ENCODE data around the gene CTIF.

Gene CTIF

DNA sequence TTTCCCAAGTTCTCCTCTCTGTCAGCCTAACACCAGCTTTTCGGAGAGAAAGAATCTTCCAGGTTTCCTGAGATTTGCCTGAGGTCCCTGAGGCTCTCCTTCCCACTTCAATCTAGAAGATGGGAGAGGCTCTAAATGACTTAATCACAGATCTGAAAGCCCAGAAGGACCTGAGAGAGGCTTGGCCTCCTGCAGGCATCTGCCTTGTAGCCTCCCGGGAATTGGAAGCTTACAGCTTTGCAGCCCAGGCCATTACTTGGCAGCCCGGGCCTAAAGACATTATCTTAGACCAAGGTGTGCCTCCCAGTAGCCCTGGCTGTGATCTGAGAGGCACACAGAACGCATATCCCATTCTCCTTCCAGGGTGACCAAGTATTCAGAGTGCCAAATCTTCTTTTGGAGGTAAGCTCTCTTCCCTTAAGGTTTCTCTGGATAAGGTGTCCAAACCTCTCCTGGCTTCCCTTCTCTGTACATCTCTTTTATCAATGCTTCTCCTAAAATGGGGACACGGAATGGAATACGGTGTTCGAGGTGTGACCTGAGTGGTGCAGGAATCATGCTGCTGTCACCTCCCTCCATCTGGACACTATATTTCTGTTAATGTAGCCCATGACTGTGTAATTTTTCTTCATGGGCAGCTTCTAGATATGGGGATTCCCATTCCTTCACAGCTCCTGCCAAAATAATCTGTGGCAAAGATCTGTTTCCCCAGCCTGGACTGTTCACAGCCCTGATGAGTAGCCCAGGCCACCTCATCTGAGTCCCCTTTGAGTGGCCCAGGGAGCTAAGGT, 16.0 kb downstream of the CTIF start:
- no peak for FAIRE-seq

DNA sequence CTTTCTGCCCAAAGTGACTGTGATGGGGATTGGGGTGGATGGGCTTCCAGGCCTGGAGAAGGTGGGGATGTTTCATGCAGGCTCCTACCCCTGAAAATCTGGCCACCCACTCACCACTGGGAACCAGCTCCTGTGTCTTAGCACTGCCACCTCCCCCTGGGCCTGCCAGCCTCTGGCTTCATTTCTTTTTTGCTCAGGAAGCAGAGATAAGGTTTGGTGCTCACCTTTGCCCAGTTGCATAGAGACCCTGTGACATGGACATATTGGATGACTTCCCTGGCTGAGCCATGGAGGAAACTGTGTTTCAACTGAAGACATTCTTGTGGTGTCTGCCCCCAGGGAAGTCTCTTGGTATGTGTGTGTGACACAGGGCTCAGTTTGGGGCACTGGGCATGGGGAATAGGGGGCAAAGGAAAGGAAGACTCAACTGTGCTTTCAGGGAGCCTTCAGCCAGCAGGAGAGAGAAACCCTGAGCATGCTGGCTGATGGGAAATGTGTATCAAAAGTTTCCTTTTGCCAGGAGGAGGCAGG, 16.7 kb downstream of the CTIF start:
- no peak for FAIRE-seq

DNA sequence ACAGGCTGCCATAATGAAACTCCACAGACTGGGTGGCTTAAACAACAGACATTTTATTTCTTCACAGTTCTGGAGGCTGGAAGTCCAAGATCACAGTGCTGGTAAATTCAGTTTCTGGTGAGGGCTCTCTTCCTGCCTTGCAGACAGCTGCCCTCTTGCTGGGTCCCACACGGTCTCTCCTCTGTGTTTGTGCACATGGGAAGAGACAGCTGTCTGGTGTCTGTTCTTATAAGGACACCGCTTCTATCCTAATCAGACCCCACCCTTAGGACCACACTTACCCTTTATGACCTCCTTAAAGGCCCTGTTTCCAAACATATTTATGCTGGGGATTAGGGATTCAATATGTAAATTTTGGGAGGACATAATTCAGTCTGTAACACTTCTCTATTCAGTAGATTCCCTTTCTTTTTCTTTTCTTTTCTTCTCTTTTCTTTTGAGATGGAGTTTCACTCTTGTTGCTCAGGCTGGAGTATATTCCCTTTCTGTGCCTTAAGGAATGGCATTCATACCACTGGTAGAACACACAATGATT, 18.9 kb downstream of the CTIF start:
- FAIRE-seq: no peak

DNA sequence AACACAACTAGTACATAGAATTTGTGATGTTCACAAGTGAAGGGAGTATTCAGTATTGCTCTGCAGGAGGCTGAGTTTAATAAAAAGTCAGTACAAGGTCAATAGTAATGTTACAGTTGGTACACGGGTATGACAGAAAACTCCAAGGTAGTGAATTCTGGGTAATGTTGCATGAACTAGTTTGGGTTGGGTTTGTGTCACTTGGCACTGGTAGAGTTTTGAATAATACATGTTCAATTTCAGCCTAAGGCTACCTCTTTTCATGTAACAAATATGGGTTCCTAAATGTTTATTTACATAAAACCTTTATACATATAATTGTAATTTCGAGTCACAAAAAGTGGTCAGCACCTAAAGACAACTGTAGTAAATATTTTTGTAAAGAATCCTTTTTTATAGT, 19.4 kb downstream of the CTIF start:
- FAIRE-seq: no peak

DNA sequence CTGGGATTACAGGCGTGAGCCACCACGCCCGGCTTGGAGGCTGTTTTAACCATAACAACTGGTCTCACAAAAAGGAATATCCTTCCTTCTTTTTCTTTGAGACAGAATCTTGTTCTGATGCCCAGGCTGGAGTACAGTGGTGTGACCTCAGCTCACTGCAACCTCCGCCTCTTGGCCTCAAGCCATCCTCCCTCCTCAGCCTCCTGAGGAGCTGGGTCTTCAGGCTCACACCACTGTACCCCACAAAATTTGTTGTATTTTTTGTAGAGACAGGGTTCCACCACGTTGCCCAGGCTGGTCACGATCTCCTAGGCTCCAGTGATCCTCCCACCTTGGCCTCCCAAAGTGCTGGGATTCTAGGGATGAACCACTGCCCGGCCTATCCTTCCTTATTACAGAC, 21.7 kb downstream of the CTIF start:
- no peak for FAIRE-seq

DNA sequence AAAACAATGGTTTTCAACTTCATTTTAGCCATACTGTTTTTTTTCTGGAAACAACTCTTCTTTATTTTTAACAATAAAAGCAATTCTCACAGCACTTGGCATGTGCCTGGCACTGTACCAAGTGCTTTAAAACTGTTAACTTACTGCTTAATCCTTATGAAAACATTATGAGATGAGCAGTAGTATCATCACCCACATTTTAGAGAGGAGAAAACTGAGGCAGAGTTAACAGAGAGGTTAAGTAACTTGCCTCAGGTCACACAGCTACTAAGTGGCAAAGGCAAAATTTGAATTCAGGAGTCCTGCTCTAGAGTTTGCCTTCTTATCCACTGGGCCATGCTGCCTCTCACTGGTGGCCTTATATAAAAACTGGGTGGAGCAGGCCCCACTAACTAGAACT, 23.2 kb downstream of the CTIF start:
- FAIRE-seq: no peak

DNA sequence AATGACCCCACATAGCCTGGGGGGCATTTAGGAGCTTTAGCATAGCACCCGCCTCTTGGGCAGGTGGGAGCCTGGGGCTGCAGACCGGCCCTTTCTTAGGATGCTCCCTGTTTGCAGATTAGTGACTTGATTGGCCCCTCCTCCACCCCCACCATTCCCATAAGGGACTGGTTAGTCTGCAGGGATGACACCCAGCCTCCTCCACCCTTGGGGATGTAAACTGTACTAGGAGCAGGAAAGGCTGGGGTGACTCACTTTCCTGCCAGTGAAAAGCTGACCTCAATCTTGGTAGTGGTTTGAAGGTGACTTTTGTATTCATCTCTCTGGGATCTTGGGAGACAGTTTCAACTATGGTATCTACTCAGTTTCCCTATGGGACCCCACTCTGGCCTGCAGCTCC, 24.2 kb downstream of the CTIF start:
- FAIRE-seq: no peak

DNA sequence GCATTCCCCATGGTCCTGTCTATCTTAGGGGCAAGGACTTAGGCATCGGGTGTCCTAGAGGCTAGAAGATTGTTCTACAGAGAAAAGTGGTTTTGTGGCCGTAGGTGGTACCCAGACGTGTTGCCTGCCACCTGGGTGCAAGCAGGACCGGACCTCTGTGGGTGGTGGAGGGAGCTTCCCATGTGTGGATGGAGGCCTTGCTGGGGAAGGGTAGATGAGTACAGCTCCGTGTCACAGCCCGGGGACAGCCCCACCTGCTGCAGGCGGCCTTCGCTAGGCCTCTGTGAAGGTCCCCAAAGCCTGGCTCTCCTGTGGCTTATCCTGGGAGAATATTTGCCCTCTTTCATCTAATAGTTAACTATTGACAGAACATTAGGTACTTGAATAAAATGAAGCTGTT, 25.3 kb downstream of the CTIF start:
- FAIRE-seq: no peak

DNA sequence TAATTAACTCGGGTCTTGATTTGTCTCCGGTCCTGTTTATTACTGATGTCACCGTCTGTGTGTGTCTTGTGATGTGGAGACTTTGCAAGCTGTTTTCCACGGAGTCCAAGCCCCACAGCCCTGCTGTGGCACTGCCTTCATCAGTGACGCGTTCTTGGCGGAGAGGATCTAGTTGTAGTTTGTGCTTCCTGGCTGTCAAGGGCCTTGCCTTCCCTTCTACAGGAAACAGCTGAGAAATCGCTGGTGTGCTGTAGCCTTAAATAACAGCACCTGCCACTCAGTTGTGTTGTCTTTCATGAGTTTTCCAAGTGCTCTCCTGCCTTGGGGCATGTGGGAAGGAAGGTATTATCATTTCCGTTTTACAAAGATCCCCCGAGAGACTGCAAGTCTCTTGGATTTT, 26.3 kb downstream of the CTIF start:
- FAIRE-seq: no peak

DNA sequence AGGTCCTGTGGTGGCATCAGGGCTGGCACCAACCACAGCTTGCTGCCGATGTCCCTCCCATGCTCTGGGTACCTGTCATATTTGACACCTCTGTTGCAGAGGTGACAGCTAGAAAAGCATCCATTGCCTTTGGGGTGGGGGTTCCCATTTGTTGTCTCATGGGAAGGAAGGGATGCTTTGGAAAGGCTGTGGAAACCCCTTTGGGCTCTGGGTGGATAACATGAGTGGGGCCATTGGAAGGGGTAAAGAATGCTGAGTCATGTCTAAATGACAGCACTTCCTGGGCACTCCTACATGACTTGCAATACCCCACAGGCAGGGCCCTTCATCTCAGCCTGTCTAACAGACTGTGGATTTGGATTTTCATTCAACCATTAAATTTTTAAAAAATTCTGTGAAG, 27.8 kb downstream of the CTIF start:
- no peak for FAIRE-seq

DNA sequence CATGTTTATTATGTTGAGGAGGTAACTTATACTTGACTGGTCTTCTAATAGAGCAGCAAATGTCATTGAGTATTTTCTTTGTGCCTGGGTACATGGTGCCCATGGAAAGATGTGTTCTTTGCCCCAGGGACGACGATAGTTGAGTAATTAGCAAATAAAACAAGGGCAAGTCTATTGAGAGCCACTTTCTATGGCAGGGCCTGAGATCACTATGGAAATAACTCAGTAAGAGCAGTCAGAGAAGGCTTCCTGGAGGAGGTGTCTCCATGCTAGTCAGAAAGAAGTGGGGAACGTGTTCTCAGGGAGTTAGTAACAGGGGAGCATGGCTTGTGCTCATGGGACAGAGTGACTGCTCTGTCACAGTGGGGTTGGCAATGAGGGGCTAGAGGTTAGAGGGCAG, 28.6 kb downstream of the CTIF start:
- no peak for FAIRE-seq

DNA sequence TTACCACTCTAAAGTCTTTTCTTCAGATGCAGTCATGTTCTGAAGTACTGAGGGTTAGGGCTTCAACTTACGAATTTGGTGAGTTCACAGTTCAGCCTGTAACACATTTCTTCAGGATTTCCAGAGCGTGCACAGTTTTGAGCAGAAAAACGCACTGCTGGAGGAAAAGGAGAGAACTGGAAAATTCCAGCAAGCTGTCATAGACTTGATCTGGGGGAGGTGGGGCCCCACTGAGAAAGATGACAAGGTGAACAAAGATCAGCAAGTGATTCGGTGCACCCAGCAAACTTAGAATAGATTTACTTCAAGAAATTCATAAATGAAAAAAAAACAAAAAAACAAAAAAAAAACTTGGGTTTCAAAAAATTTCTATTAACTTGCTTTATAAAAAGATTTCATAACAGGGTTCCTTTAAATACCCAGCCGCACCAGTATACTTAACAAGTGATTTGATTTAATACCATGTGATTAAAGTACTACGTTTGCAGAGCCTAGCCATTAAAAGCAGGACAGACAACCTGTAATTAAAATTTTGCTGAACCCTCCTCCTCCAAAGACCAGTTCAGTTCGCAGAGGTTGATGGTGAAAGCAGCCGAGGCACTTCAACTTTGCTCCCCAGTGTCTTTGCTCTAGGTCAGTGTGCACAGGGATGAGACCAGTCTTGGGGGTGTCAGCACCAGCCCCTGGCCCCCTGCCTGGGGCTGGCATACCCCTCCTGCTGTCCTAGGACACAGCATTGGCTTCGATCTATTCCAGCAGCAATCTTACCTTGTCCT, 30.5 kb downstream of the CTIF start:
- FAIRE-seq: no peak

DNA sequence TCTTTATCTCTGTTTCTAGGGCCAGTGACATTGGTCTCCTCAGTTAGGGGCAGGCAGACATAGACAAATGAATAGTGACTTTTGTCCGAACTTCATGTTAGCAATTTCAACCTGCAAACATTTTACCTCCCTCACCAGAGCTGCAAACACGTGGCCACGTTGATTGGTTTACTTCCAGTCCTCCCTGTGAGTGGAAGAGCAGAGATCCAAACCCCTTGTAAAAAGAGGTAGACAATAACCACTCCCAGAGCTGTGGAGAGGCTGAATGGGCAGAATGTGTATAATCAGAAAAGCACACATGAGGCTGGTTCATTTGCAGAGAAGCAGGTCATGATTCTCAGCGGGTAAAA, 31.1 kb downstream of the CTIF start:
- FAIRE-seq: no peak

DNA sequence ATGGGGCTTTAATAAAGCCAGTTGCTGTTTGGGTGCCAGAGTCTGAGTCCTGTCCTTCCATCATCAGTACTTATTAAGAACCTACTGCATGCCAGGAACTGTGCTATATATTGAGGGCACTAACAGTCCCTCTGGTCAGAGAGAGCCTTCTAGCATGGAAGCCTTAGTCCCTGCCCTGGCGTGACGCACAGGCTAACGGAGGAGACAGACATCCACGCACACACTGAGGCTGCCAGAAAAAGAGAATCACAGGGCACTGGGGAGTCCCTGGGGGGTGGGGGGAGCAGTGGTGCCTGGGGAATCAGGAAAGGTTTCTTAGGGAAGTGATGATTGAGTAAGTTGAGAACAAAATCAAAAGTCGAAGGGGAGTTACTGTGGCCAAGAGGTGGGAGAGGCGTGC, 31.5 kb downstream of the CTIF start:
- FAIRE-seq: no peak

DNA sequence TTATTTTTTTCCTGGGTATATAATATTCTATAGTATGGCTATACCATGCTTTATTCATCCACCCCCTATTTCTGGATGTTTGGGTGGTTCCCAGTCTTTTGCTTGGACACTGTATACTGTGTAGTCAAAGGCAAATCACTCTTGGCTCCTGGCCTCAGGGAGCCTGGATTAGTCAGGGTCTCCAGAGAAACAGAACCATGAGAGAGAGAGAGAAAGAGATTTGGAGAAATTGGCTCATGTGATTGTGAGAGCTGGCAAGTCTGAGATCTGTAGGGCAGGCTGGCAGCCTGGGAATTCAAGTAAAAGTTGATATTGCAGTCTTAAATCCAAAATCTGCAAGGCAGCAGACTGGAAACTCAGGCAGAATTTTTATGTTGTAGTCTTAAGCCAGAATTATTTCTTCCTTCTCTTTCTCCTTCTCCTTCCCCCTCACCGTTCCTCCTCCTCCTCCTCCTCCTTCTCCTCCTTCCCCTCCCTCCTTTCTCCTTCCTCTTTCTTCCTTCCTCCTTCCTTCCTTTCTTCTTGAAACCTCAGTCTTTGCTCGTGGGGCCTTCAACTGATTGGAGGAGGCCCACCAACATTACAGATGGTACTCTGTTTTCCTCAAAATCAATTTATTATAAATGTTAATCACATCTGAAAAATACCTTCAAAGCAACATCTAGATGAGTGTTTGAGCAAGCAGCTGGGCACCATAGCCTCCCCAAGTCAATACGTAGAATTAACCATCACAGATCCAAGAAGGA, 33.0 kb downstream of the CTIF start:
- no peak for FAIRE-seq

DNA sequence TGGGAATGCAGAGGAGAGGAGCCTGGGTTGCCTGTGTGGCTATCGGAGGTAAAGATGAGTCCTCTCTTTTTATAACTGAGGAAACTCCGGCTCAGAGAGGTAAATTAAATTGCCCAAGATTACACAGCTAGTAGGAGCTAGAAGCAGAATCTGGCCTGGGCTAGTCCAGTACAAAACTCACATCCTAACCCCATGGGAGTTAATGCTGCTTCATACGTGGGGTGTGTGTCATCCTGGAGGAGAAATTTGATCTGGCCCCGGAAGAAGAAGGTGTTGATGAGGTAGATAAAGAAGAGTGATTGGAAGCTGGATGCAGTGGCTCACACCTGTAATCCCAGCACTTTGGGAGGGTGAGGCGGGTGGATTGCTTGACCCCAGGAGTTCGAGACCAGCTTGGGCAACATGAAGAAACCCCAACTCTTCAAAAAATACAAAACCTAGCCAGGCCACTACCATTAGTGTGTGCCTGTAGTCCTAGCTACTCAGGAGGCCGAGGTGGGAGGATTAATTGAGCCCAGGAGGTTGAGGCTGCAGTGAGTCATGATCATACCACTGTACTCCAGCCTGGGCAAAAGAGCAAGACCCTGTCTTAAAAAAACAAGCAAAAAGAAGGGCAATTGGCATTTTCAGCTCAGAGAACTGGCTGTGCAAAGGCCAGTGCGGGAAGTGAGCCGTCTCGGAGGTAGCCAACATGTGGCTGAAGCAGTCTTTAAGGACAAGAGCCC, 33.7 kb downstream of the CTIF start:
- no peak for FAIRE-seq

DNA sequence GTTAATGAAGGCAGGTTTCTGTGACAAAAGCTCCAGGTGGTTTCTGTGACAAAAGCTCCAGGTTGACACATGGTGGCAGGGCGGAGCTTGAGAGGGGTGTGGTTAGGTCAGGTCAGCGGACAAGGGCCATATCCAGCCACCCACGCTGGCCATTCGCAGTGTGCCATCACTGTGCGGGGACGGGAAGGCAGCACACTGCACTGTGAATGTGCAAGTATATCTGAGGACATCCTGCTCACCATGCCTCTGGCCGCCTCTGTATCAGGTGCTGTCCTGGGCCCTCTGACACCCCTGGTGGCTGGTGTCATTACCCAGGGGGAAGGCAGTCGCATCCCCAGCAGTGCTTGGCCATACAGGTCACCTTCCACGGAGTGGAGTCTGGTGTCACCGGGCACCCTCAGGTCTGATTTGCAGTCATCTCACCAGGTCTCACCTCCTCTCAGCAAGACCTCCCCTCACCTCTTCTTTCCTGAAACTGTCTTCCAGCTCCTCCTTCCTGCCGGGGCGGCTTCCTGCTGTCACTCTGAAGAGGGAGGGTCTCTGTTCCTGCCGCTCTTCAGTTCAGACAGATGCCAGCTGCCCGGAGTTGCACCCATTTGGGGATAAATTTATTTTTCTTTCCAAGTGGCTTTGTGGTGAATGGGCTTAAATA, 34.9 kb downstream of the CTIF start:
- FAIRE-seq: no peak

DNA sequence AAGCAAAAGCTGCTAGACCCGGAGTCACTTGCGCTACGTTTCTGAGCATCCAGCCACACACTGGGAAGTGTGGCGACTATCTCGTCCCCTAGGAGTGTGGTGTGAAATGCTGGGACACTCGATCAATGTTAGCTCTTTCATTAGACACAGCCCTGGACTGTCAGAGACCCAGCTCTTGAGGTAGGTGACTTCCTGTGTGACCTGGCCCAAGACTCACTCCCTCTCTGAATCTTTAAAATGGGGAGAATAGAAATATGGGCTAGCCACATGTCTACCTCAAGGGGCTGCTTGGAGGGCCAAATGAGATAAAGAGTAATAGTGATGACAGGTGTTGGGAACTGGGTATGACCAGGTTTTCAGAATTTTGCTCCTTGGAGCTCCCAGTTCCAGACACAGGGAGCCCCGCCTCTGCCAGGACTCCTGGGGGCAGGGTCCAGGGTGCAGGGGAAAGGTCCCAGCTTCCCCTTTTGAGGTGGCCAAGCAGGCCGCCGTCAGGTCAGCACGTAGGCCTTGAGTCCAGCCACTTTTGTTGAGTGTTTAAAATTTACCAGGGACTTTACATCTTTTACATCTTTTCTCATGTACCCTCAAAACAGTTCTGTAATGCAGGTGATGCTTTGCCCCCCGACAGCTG, 36.0 kb downstream of the CTIF start:
- no peak for FAIRE-seq

DNA sequence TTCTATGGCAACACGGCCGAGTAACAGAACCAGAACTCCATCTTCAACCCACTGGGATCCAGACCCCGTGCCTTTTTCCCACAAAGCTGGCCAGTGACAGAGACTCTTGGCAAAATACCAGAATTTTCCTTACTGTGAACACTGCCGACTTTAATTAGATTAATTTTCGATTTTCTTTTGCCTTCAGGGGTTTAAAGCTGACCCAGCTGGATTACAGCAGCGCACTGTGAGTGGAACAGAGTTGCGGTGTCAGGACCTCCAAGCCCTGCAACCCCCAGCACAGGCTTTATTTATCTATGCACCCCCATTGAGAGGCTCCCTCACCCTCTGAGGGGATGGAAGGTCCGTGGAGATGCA, 36.4 kb downstream of the CTIF start:
- FAIRE-seq: no peak

DNA sequence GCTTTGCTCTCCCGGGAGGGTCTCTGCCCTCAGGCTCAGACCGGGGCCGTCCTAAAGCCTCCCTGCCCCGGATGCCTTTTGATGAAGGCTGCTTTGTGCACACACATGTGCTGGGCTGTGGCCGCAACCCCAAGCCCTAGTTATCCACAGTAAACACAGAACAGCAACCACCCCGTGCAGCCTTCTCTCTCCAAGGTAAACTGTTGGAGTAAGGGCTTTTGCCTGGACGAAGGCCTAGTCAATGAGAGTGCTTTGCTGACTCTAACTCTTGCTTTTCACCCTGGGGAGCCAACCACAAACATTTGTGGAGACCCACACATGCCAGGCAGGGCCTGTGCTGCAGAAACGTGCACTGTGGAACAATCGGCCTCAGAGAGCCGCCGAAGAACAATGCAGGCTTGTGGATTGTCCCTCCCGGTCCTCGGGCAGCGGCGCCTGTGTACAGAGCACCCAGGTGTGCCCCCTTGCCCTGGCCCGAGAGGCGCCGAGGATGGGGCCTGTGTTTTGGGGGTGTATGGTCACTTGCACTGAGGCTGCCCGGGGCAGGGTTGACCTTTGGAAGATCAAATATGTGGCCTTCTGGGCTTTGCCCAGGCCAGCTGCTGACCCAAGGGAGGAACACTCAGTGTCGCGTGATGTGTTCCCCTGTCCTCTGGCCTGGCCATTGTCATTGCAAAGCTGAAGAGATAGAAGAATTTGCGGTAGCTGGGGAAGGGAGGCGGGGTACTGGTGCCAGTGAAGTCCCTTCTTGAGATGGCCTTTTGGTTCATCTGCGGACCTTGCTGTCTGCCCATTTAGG, 37.0 kb downstream of the CTIF start:
- FAIRE-seq: no peak

DNA sequence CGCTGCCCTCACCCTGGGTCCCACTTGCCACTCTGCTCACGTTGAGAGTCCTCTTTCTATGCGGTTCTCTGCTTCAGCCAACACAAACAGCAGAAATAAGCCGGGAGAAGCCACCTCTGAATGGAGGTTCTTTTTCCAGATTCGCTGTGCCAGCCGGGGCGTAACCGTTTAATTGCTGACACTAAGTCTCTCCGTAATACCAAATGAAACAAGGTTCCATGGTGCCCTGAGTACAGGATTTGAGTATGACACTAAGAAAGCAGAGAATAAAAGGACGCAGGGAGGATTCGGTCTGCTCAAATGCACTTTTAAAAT, 37.6 kb downstream of the CTIF start:
- no peak for FAIRE-seq
